Smooth muscle cell (in vitro differentiated cells): Measurements from ENCODE around the gene PAX2. TPM values are rescaled to one million over a fixed set of nuclear protein-coding genes. Genes with fewer than 3 reads are reported as not detected.
A peak's percentile ranks its signal among the peaks of the same experiment; 100 is the strongest.

Experiments used
- DNase-seq: peaks from one replicate; lab custom pipeline; 2025; ENCODE audit not compliant: unreplicated experiment; lab: John Stamatoyannopoulos, UW
- H2AFZ ChIP-seq: fragments of 200-600 bp; sonication (generic); 2 replicates; pipeline ENCODE4 v1.6.0; 2016; ENCODE audit warnings: antibody characterized with exemption, low read depth, mild to moderate bottlenecking
- H3F3A ChIP-seq: fragments of 200-600 bp; sonication (generic); 2 replicates; pipeline ENCODE4 v1.6.0; 2017; ENCODE audit warnings: antibody characterized with exemption, low read depth
- H3K27ac ChIP-seq: fragments of 200-600 bp; sonication (generic); 2 replicates; pipeline ENCODE4 v1.5.1; 2016; ENCODE audit warnings: low read depth, mild to moderate bottlenecking
- H3K27me3 ChIP-seq: fragments of 200-600 bp; sonication (generic); 2 replicates; pipeline ENCODE4 v1.6.1; 2016; ENCODE audit warnings: low read depth, mild to moderate bottlenecking
- H3K36me3 ChIP-seq: fragments of 200-600 bp; sonication (generic); 2 replicates; pipeline ENCODE4 v1.5.1; 2016; ENCODE audit warnings: low read depth
- H3K4me1 ChIP-seq: fragments of 200-600 bp; sonication (generic); 2 replicates; pipeline ENCODE4 v1.5.1; 2016; ENCODE audit warnings: low read depth
- H3K4me2 ChIP-seq: fragments of 200-600 bp; sonication (generic); 2 replicates; pipeline ENCODE4 v1.6.0; 2016; ENCODE audit warnings: mild to moderate bottlenecking
- H3K4me3 ChIP-seq: fragments of 200-600 bp; sonication (generic); 2 replicates; pipeline ENCODE4 v1.5.1; 2016; ENCODE audit warnings: mild to moderate bottlenecking
- H3K79me2 ChIP-seq: fragments of 200-600 bp; sonication (generic); 2 replicates; pipeline ENCODE4 v1.6.0; 2016; ENCODE audit warnings: low read depth, mild to moderate bottlenecking
- H3K9ac ChIP-seq: fragments of 200-600 bp; sonication (generic); 2 replicates; pipeline ENCODE4 v1.6.0; 2016; ENCODE audit warnings: low read depth
- H3K9me3 ChIP-seq: fragments of 200-600 bp; sonication (generic); replicated peaks from 2 replicates; pipeline ENCODE4 v1.5.1; 2016; ENCODE audit warnings: low read depth
- H4K20me1 ChIP-seq: fragments of 200-600 bp; sonication (generic); 2 replicates; pipeline ENCODE4 v1.6.0; 2016; ENCODE audit warnings: low read depth
- WGBS: methylation state at CpG from one replicate; pipeline ENCODE4 v1.1.7; 2016; ENCODE audit warnings: low lambda C conversion rate; 5-methylcytosine and 5-hydroxymethylcytosine counted together
- polyA plus RNA-seq: library from polyadenylated mRNA; unstranded; fragments of >200 nt; fragmentation: Nextera tagmentation; extraction: Ambion mirVana; gene quantifications from 2 replicates; pipeline ENCODE4 v1.2.1, GENCODE V29; 2016
- total RNA-seq: library from RNA; depleted of rRNA; stranded (reverse); fragments of >200 nt; gene quantifications from 2 replicates; pipeline ENCODE4 v1.2.3, GENCODE V29; 2014
- TF ChIP-seq, protein P1 (sequence below): fragments of 200-600 bp; sonication (generic); IDR thresholded peaks from 2 replicates; pipeline ENCODE4 v1.5.1; 2017; ENCODE audit warnings: borderline replicate concordance, mild to moderate bottlenecking, antibody characterized with exemption; ENCODE audit not compliant: insufficient read depth, poor library complexity, severe bottlenecking

PAX2 gene
- total and polyA plus RNA-seq, 2 experiments from 2014 or later, result not detected

DNA sequence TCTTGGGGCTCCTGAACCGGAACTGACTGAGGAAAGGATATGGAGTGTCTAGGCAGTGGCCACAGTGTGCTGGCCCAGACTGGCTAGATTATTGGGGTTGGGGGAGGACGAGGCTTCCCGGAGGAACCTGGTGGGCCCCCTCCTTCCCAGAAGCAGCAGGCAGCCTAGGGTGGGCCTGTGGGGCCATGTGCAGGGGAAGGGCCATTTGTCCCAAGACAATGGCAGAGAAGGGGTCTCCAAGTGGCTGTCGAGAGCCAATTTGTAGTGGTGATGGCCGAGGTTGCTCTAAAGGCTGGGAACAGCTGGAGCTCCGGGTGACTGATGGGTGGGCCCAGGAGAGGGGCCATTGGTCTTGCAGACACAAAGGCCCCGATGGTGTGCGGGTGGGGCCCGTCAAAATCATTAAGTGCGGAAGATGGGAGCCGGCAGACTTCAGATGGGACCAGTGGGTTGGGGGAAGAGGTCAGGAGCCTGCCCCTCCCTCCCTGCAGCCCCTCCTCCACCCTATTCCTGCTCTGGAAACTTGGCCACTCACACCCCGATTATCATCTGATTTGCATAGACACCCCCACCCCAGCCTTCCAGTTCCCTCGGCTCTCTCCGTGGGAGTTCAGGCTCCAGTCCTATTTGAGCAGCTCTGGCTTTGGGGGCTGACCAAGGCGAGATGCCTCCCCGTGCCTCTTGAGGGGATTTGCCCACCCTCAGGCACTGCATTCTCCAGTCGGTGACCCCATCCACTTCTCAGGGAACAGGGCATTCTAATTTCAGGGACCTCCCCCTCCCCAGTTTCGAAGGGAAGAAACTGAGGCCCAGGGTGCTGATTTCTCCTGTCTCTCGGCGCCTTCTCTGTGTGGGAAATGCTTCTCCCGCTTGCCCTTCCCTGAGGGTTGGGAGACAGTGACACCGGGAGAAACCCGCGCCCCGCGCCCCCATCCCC is 36.0 kb upstream of the PAX2 start:
- TF ChIP-seq, protein P1, sequence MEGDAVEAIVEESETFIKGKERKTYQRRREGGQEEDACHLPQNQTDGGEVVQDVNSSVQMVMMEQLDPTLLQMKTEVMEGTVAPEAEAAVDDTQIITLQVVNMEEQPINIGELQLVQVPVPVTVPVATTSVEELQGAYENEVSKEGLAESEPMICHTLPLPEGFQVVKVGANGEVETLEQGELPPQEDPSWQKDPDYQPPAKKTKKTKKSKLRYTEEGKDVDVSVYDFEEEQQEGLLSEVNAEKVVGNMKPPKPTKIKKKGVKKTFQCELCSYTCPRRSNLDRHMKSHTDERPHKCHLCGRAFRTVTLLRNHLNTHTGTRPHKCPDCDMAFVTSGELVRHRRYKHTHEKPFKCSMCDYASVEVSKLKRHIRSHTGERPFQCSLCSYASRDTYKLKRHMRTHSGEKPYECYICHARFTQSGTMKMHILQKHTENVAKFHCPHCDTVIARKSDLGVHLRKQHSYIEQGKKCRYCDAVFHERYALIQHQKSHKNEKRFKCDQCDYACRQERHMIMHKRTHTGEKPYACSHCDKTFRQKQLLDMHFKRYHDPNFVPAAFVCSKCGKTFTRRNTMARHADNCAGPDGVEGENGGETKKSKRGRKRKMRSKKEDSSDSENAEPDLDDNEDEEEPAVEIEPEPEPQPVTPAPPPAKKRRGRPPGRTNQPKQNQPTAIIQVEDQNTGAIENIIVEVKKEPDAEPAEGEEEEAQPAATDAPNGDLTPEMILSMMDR, result no peak
- Histone ChIP-seq H3K79me2 (no peaks in the 10 kb centered on the region), H4K20me1 (no peaks in the 10 kb centered on the region), H3F3A (no peaks in the 10 kb centered on the region), H3K36me3 (no peaks in the 10 kb centered on the region), H3K4me3 (peak overlapping the region; percentile 32), H3K4me2 (peak overlapping the region; percentile 83), H3K9me3 (no peaks in the 10 kb centered on the region), H3K9ac (no peak overlapping the region), H3K27ac (no peak overlapping the region), H3K27me3 (peaks cover 87% of the 10 kb centered on the region), H3K4me1 (peaks cover 9% of the 10 kb centered on the region), H2AFZ (no peak overlapping the region)
- no peak for DNase-seq
- 34% methylated on average over 23 of the region's 26 CpGs for WGBS

DNA sequence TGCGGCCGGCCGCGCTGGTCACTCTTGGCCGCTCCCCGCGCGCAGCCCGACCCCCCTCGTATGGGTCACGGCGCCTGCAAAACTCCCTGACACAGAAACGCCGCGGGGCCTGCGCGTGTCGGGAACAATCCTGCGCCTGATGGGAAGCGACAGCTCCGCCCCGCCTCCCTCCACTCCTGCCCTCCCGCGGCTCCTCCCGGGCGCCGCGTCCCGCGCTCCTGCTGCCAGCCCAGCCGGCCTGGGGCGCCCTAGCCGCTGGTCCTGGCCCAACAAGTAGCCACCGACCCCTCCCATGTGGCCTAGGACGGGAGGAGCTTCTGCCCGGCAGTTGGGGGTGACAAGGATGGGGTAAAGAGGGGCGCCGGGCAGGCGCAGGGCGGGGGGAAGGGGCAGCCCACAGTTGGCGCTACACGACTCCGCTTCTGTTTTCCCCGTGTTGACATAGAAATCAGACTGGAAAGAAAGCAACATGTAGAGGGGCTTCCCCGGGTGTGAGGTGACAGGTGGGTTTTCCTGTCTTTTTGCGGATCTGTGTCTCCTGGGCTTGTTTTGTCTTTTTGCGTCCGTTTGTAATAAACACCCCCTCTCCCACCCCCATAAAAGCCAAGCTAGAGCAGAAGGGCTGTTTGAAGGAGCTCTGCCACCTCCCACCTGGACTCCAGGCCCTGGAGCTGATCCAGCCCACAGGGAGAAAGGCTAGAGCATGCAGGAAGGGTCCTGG is 35.1 kb upstream of the PAX2 start:
- Histone ChIP-seq H3K36me3 (no peaks in the 10 kb centered on the region), H3K4me2 (peak overlapping the region; percentile 83), H3K4me1 (peaks cover 9% of the 10 kb centered on the region), H3K9me3 (no peaks in the 10 kb centered on the region), H3K27ac (no peak overlapping the region), H3F3A (no peaks in the 10 kb centered on the region), H3K9ac (no peak overlapping the region), H3K27me3 (peaks cover 90% of the 10 kb centered on the region), H3K79me2 (no peaks in the 10 kb centered on the region), H2AFZ (no peak overlapping the region), H3K4me3 (peak overlapping the region; percentile 32), H4K20me1 (no peaks in the 10 kb centered on the region)
- DNase-seq, result no peak
- 6% methylated on average over 41 of the region's 48 CpGs for WGBS
- TF ChIP-seq, protein P1, result no peak

- TF ChIP-seq, protein P1, result no peak
These were observed 32.1 kb upstream of the PAX2 start for GRCh38 chr10:100713049-100713858.

More at GRCh38 chr10:100713049-100713858, 32.1 kb upstream of the PAX2 start:
- peaks cover 100% of the 10 kb centered on the region for H3K27me3 ChIP-seq
- peak overlapping the region; percentile 83 for H3K4me2 ChIP-seq
- H3K36me3 ChIP-seq, result no peaks in the 10 kb centered on the region
- no peaks in the 10 kb centered on the region for H4K20me1 ChIP-seq
- WGBS, result 18% methylated on average over 23 of the region's 37 CpGs
- H3K9ac ChIP-seq, result no peak overlapping the region
- no peaks in the 10 kb centered on the region for H3F3A ChIP-seq
- DNase-seq, result no peak
- no peaks in the 10 kb centered on the region for H3K79me2 ChIP-seq
- no peak overlapping the region for H3K27ac ChIP-seq
- H3K4me3 ChIP-seq, result peak overlapping the region; percentile 37
- H2AFZ ChIP-seq, result peak overlapping the region; percentile 58
- H3K4me1 ChIP-seq, result peaks cover 9% of the 10 kb centered on the region
- no peaks in the 10 kb centered on the region for H3K9me3 ChIP-seq
